Mesenchymal stem cell (in vitro differentiated cells and primary cell): Measurements from ENCODE around the gene BCL10.

Experiments used
- DNase-seq: peaks from one replicate; pipeline ENCODE4 v3.0.0-alpha.2; 2013
- H2AFZ ChIP-seq: one replicate; pipeline ENCODE4 v1.6.1; 2013; ENCODE audit warnings: low read depth, mild to moderate bottlenecking, control low read depth, inconsistent platforms, low read length, moderate library complexity
- H2AK5ac ChIP-seq: 2 replicates; pipeline ENCODE4 v1.6.1; 2013; ENCODE audit warnings: low read length, moderate library complexity, mild to moderate bottlenecking, inconsistent platforms; ENCODE audit not compliant: severe bottlenecking
- H2BK120ac ChIP-seq: one replicate; pipeline ENCODE4 v1.6.1; 2013; ENCODE audit warnings: low read depth, mild to moderate bottlenecking, inconsistent platforms, low read length, moderate library complexity
- H2BK12ac ChIP-seq, 2 experiments: one replicate each; pipeline ENCODE4 v1.6.1; 2013; ENCODE audit warnings: inconsistent platforms in 2 of 2, low read length in 2 of 2, mild to moderate bottlenecking in 2 of 2, moderate library complexity in 2 of 2, control low read depth in 1 of 2
- H2BK15ac ChIP-seq: one replicate; pipeline ENCODE4 v1.6.1; 2013; ENCODE audit warnings: mild to moderate bottlenecking, low read depth, inconsistent platforms; ENCODE audit not compliant: poor library complexity, severe bottlenecking
- H2BK5ac ChIP-seq: 2 replicates; pipeline ENCODE4 v1.6.1; 2013; ENCODE audit warnings: low read depth, mild to moderate bottlenecking, low read length, control low read depth, inconsistent platforms; ENCODE audit not compliant: poor library complexity, severe bottlenecking
- H3K14ac ChIP-seq, 2 experiments: one replicate each; pipeline ENCODE4 v1.6.1; 2013; ENCODE audit warnings: inconsistent platforms in 2 of 2, low read length in 2 of 2, control low read depth in 1 of 2, mild to moderate bottlenecking in 1 of 2, moderate library complexity in 1 of 2
- H3K18ac ChIP-seq, 2 experiments: one replicate each; pipeline ENCODE4 v1.6.1; 2013; ENCODE audit warnings: inconsistent platforms in 2 of 2, low read length in 2 of 2, control low read depth in 1 of 2, low read depth in 1 of 2, mild to moderate bottlenecking in 1 of 2
- H3K23ac ChIP-seq, 2 experiments: one replicate each; pipeline ENCODE4 v1.6.1; 2013; ENCODE audit warnings: inconsistent platforms in 2 of 2, low read length in 2 of 2, mild to moderate bottlenecking in 2 of 2, moderate library complexity in 2 of 2, control low read depth in 1 of 2
- H3K27ac ChIP-seq: 2 replicates; pipeline ENCODE4 v1.5.1; 2013; ENCODE audit warnings: mild to moderate bottlenecking, moderate library complexity, low read length, control low read depth, inconsistent platforms; ENCODE audit not compliant: poor library complexity, severe bottlenecking
- H3K27me3 ChIP-seq, 2 experiments: 2 replicates each; pipeline versions ENCODE4 v1.6.1 to v1.7.0; 2013; ENCODE audit warnings: low read length in 2 of 2, mild to moderate bottlenecking in 2 of 2, moderate library complexity in 2 of 2, control low read depth in 1 of 2, inconsistent platforms in 1 of 2; ENCODE audit not compliant: control insufficient read depth in 1 of 2, insufficient read depth in 1 of 2
- H3K36me3 ChIP-seq, 2 experiments: 2 replicates each; pipeline versions ENCODE4 v1.6.1 to v1.7.0; 2013; ENCODE audit warnings: low read length in 2 of 2, control low read depth in 1 of 2, inconsistent platforms in 1 of 2, low read depth in 1 of 2, mild to moderate bottlenecking in 1 of 2; ENCODE audit not compliant: insufficient read depth in 2 of 2, control insufficient read depth in 1 of 2
- H3K4ac ChIP-seq, 2 experiments: one replicate each; pipeline ENCODE4 v1.6.1; 2013; ENCODE audit warnings: inconsistent platforms in 2 of 2, low read length in 2 of 2, mild to moderate bottlenecking in 2 of 2, moderate library complexity in 2 of 2, control low read depth in 1 of 2, low read depth in 1 of 2
- H3K4me1 ChIP-seq: 2 replicates; pipeline ENCODE4 v1.6.1; 2013; ENCODE audit warnings: low read depth, low read length, control low read depth; ENCODE audit not compliant: control insufficient read depth, insufficient read depth
- H3K4me2 ChIP-seq: 2 replicates; pipeline ENCODE4 v1.6.1; 2013; ENCODE audit warnings: low read length, mild to moderate bottlenecking, inconsistent platforms; ENCODE audit not compliant: poor library complexity, severe bottlenecking
- H3K4me3 ChIP-seq, 2 experiments: 2 replicates each; pipeline versions ENCODE4 v1.5.1 to v1.7.0; 2013; ENCODE audit warnings: low read length in 2 of 2, mild to moderate bottlenecking in 2 of 2, control low read depth in 1 of 2, low read depth in 1 of 2; ENCODE audit not compliant: insufficient read depth in 1 of 2
- H3K79me1 ChIP-seq: replicated peaks from 2 replicates; pipeline ENCODE4 v1.6.1; 2013; ENCODE audit warnings: mild to moderate bottlenecking, control low read depth, low read length, inconsistent platforms; ENCODE audit not compliant: poor library complexity, severe bottlenecking
- H3K9ac ChIP-seq: 2 replicates; pipeline ENCODE4 v1.7.0; 2013; ENCODE audit warnings: mild to moderate bottlenecking, low read length, moderate library complexity
- H3K9me3 ChIP-seq: 2 replicates; pipeline ENCODE4 v1.7.0; 2013; ENCODE audit warnings: mild to moderate bottlenecking, low read length; ENCODE audit not compliant: control insufficient read depth
- H4K8ac ChIP-seq: one replicate; pipeline ENCODE4 v1.6.1; 2013; ENCODE audit warnings: inconsistent platforms, mild to moderate bottlenecking, low read length, moderate library complexity
- H4K91ac ChIP-seq: one replicate; pipeline ENCODE4 v1.6.1; 2013; ENCODE audit warnings: mild to moderate bottlenecking, low read length, inconsistent platforms
- WGBS: methylation state at CpG from one replicate; pipeline ENCODE4 v1.1.7; 2013; ENCODE audit warnings: mixed read lengths; 5-methylcytosine and 5-hydroxymethylcytosine counted together

Gene BCL10

GRCh38 chr1:85295006-85295431, 18.6 kb upstream of the BCL10 start:
- Histone ChIP-seq H3K4ac (no peak overlapping the region), H3K14ac (no peak overlapping the region), H3K4me2 (no peak overlapping the region), H4K91ac (no peak overlapping the region), H2BK15ac (no peak overlapping the region), H3K18ac (no peak overlapping the region), H3K4me3 (no peak overlapping the region), H3K79me1 (no peaks in the 10 kb centered on the region), H2AFZ (no peak overlapping the region), H2BK12ac (no peak overlapping the region), H4K8ac (no peak overlapping the region), H3K27ac (peak overlapping the region; percentile 64), H2AK5ac (no peak overlapping the region), H3K4me1 (peaks cover 21% of the 10 kb centered on the region), H3K27me3 (no peaks in the 10 kb centered on the region), H3K23ac (no peak overlapping the region), H3K9me3 (no peaks in the 10 kb centered on the region), H2BK5ac (no peak overlapping the region), H3K9ac (no peak overlapping the region), H3K36me3 (no peaks in the 10 kb centered on the region), H2BK120ac (no peak overlapping the region)
- WGBS: 3% methylated on average over 3 of the region's 3 CpGs
- DNase-seq: no peak

GRCh38 chr1:85290826-85291225, 14.4 kb upstream of the BCL10 start:
- Histone ChIP-seq H3K4ac (no peak overlapping the region), H3K4me3 (no peak overlapping the region), H2AFZ (no peak overlapping the region), H3K23ac (no peak overlapping the region), H3K36me3 (no peaks in the 10 kb centered on the region), H2BK120ac (no peak overlapping the region), H3K9me3 (no peaks in the 10 kb centered on the region), H3K9ac (no peak overlapping the region), H2BK12ac (no peak overlapping the region), H3K14ac (no peak overlapping the region), H3K27me3 (no peaks in the 10 kb centered on the region), H3K27ac (peak overlapping the region; percentile 7), H4K8ac (no peak overlapping the region), H4K91ac (no peak overlapping the region), H2BK5ac (no peak overlapping the region), H3K4me2 (no peak overlapping the region), H3K4me1 (peaks cover 15% of the 10 kb centered on the region), H2AK5ac (peak overlapping the region; percentile 50), H3K79me1 (no peaks in the 10 kb centered on the region), H2BK15ac (no peak overlapping the region), H3K18ac (no peak overlapping the region)
- WGBS: 100% methylated on average over 2 of the region's 2 CpGs
- DNase-seq: no peak

GRCh38 chr1:85289848-85290335, 13.5 kb upstream of the BCL10 start:
- Histone ChIP-seq H3K18ac (peak overlapping the region in 1 of 2 experiments; percentile 14), H3K4me1 (peaks cover 11% of the 10 kb centered on the region), H2BK120ac (no peak overlapping the region), H3K36me3 (no peaks in the 10 kb centered on the region), H3K23ac (no peak overlapping the region), H3K4me3 (peak overlapping the region in 1 of 2 experiments; percentile 18), H3K27ac (peak overlapping the region; percentile 24), H2BK5ac (no peak overlapping the region), H2BK12ac (no peak overlapping the region), H2AFZ (no peak overlapping the region), H3K14ac (no peak overlapping the region), H3K4me2 (no peak overlapping the region), H3K9me3 (no peaks in the 10 kb centered on the region), H4K8ac (no peak overlapping the region), H4K91ac (no peak overlapping the region), H2BK15ac (no peak overlapping the region), H3K4ac (no peak overlapping the region), H2AK5ac (no peak overlapping the region), H3K79me1 (no peaks in the 10 kb centered on the region), H3K27me3 (no peaks in the 10 kb centered on the region), H3K9ac (no peak overlapping the region)
- no peak for DNase-seq
- 60% methylated on average over 1 of the region's 4 CpGs for WGBS

GRCh38 chr1:85289207-85289847, 12.9 kb upstream of the BCL10 start:
- Histone ChIP-seq H3K23ac (no peak overlapping the region), H3K4me2 (no peak overlapping the region), H3K4me1 (peaks cover 11% of the 10 kb centered on the region), H4K91ac (no peak overlapping the region), H3K4ac (no peak overlapping the region), H3K36me3 (no peaks in the 10 kb centered on the region), H3K79me1 (peaks cover 2% of the 10 kb centered on the region), H3K4me3 (peak overlapping the region in 1 of 2 experiments; percentile 18), H3K27me3 (no peaks in the 10 kb centered on the region), H3K14ac (no peak overlapping the region), H3K9ac (no peak overlapping the region), H3K9me3 (no peaks in the 10 kb centered on the region), H2BK15ac (no peak overlapping the region), H3K18ac (no peak overlapping the region), H4K8ac (no peak overlapping the region), H2BK12ac (no peak overlapping the region), H3K27ac (peak overlapping the region; percentile 24), H2BK120ac (no peak overlapping the region), H2AFZ (no peak overlapping the region), H2BK5ac (no peak overlapping the region), H2AK5ac (no peak overlapping the region)
- 68% methylated on average over 8 of the region's 9 CpGs for WGBS
- DNase-seq: peak; percentile 89
